ENCODE measurements around the gene LUZP1.

Gene LUZP1

GRCh38 chr1:23167353-23168078, 1.1 kb downstream of the LUZP1 start (continued):
- TF ChIP-seq ZBTB1 (tag by site-specific recombination; IDR thresholded peaks at IDR 0.05) (0 out of 2 replicates have a peak, but pooled peaks have one; percentile 26), ZBTB8A (tag by site-specific recombination; IDR thresholded peaks at IDR 0.05) (no peak; the same call in 1 of the 2 replicates), ZNF645 (tag by site-specific recombination; IDR thresholded peaks at IDR 0.05) (no peak), ZNF266 (tag by site-specific recombination; IDR thresholded peaks at IDR 0.05; ENCODE audit: low read depth) (no peak), ZNF518A (tag by site-specific recombination; conservative IDR thresholded peaks at IDR 0.05; ENCODE audit: low read depth) (no peak), ZNF692 (tag by site-specific recombination; IDR thresholded peaks at IDR 0.05) (no peak; the same call in 1 of the 2 replicates), ZNF654 (tag by site-specific recombination; IDR thresholded peaks at IDR 0.05; ENCODE audit: low read depth) (no peak), FEZF1 (tag by site-specific recombination; IDR thresholded peaks at IDR 0.05) (peak; percentile 73), ZSCAN30 (tag by site-specific recombination; IDR thresholded peaks at IDR 0.05) (peak; percentile 95), TSHZ1 (tag by site-specific recombination; IDR thresholded peaks at IDR 0.05; ENCODE audit: borderline replicate concordance) (no peak), ZNF548 (tag by site-specific recombination; IDR thresholded peaks at IDR 0.05) (no peak), ZNF610 (tag by site-specific recombination; IDR thresholded peaks at IDR 0.05; ENCODE audit: borderline replicate concordance) (no peak), ZNF341 (tag by site-specific recombination; IDR thresholded peaks at IDR 0.05; ENCODE audit: low read depth) (no peak; the same call in 1 of the 2 replicates)
- TF ChIP-seq, protein P1, sequence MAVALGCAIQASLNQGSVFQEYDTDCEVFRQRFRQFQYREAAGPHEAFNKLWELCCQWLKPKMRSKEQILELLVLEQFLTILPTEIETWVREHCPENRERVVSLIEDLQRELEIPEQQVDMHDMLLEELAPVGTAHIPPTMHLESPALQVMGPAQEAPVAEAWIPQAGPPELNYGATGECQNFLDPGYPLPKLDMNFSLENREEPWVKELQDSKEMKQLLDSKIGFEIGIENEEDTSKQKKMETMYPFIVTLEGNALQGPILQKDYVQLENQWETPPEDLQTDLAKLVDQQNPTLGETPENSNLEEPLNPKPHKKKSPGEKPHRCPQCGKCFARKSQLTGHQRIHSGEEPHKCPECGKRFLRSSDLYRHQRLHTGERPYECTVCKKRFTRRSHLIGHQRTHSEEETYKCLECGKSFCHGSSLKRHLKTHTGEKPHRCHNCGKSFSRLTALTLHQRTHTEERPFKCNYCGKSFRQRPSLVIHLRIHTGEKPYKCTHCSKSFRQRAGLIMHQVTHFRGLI (tag by site-specific recombination; IDR thresholded peaks at IDR 0.05) = no peak
- TF ChIP-seq, protein P2, sequence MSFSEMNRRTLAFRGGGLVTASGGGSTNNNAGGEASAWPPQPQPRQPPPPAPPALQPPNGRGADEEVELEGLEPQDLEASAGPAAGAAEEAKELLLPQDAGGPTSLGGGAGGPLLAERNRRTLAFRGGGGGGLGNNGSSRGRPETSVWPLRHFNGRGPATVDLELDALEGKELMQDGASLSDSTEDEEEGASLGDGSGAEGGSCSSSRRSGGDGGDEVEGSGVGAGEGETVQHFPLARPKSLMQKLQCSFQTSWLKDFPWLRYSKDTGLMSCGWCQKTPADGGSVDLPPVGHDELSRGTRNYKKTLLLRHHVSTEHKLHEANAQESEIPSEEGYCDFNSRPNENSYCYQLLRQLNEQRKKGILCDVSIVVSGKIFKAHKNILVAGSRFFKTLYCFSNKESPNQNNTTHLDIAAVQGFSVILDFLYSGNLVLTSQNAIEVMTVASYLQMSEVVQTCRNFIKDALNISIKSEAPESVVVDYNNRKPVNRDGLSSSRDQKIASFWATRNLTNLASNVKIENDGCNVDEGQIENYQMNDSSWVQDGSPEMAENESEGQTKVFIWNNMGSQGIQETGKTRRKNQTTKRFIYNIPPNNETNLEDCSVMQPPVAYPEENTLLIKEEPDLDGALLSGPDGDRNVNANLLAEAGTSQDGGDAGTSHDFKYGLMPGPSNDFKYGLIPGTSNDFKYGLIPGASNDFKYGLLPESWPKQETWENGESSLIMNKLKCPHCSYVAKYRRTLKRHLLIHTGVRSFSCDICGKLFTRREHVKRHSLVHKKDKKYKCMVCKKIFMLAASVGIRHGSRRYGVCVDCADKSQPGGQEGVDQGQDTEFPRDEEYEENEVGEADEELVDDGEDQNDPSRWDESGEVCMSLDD (tag by site-specific recombination; IDR thresholded peaks at IDR 0.05) = no peak
- TF ChIP-seq, protein P3, sequence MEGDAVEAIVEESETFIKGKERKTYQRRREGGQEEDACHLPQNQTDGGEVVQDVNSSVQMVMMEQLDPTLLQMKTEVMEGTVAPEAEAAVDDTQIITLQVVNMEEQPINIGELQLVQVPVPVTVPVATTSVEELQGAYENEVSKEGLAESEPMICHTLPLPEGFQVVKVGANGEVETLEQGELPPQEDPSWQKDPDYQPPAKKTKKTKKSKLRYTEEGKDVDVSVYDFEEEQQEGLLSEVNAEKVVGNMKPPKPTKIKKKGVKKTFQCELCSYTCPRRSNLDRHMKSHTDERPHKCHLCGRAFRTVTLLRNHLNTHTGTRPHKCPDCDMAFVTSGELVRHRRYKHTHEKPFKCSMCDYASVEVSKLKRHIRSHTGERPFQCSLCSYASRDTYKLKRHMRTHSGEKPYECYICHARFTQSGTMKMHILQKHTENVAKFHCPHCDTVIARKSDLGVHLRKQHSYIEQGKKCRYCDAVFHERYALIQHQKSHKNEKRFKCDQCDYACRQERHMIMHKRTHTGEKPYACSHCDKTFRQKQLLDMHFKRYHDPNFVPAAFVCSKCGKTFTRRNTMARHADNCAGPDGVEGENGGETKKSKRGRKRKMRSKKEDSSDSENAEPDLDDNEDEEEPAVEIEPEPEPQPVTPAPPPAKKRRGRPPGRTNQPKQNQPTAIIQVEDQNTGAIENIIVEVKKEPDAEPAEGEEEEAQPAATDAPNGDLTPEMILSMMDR (tag by site-specific recombination; IDR thresholded peaks at IDR 0.05) = no peak
- TF ChIP-seq, protein P4, sequence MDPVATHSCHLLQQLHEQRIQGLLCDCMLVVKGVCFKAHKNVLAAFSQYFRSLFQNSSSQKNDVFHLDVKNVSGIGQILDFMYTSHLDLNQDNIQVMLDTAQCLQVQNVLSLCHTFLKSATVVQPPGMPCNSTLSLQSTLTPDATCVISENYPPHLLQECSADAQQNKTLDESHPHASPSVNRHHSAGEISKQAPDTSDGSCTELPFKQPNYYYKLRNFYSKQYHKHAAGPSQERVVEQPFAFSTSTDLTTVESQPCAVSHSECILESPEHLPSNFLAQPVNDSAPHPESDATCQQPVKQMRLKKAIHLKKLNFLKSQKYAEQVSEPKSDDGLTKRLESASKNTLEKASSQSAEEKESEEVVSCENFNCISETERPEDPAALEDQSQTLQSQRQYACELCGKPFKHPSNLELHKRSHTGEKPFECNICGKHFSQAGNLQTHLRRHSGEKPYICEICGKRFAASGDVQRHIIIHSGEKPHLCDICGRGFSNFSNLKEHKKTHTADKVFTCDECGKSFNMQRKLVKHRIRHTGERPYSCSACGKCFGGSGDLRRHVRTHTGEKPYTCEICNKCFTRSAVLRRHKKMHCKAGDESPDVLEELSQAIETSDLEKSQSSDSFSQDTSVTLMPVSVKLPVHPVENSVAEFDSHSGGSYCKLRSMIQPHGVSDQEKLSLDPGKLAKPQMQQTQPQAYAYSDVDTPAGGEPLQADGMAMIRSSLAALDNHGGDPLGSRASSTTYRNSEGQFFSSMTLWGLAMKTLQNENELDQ (tag by site-specific recombination; IDR thresholded peaks at IDR 0.05; ENCODE audit: low read depth) = no peak
